ENCODE data around the gene FAN1. TPM values are rescaled to one million over a fixed set of nuclear protein-coding genes. Genes with fewer than 3 reads are reported as not detected.

FAN1 gene
- total RNA-seq, 4 donors from 2014 or later: 11.7 to 19.4 (median 17.6) TPM

GRCh38 chr15:30913761-30914160, 10.0 kb downstream of the FAN1 start:
- intact Hi-C loops (cut with DNase I; ENCODE audit: low total_unique reads): no loop called here
- no peak overlapping the region for H3K4me3 ChIP-seq (ENCODE audit: low read depth, poor library complexity, severe bottlenecking)
- TF ChIP-seq, protein P1, sequence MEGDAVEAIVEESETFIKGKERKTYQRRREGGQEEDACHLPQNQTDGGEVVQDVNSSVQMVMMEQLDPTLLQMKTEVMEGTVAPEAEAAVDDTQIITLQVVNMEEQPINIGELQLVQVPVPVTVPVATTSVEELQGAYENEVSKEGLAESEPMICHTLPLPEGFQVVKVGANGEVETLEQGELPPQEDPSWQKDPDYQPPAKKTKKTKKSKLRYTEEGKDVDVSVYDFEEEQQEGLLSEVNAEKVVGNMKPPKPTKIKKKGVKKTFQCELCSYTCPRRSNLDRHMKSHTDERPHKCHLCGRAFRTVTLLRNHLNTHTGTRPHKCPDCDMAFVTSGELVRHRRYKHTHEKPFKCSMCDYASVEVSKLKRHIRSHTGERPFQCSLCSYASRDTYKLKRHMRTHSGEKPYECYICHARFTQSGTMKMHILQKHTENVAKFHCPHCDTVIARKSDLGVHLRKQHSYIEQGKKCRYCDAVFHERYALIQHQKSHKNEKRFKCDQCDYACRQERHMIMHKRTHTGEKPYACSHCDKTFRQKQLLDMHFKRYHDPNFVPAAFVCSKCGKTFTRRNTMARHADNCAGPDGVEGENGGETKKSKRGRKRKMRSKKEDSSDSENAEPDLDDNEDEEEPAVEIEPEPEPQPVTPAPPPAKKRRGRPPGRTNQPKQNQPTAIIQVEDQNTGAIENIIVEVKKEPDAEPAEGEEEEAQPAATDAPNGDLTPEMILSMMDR (IDR thresholded peaks at IDR 0.05): no peak
- no peak for TF ChIP-seq POLR2A (IDR thresholded peaks at IDR 0.05)
- peak in 1 of 2 donors; percentile 54 for DNase-seq (ENCODE audit: low spot score in 2 of 2)
- WGBS, 2 donors: 95 to 96% methylated on average over 9 of the region's 9 CpGs

DNA sequence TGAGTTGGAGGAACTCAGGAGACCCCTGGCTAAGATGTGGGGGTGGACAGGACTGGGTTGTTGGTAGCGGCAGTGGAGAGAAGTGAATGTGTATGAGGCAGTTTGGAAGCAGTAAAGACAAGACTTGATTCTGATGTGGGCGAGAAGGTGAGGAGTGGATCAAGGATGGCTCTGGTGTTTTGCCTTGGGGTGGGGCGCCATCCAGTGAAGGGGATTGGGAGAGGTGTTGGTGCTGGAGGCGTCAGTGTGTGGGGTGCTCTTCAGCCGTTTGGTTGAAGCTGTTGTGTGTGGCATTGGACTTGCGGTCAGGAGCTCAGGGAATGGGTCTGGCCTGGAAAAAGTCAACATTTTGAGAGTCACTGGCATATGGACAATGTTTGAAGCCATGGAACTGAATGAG, 13.3 kb downstream of the FAN1 start:
- WGBS, 2 donors: 75 to 86% methylated on average over 6 of the region's 6 CpGs
- intact Hi-C loops (cut with DNase I; ENCODE audit: low total_unique reads): no loop called here
- no peak for DNase-seq (ENCODE audit: low spot score in 2 of 2)
- TF ChIP-seq POLR2A (IDR thresholded peaks at IDR 0.05): no peak
- TF ChIP-seq, protein P1 (IDR thresholded peaks at IDR 0.05): no peak
- no peak overlapping the region for H3K4me3 ChIP-seq (ENCODE audit: low read depth, poor library complexity, severe bottlenecking)

GRCh38 chr15:30917675-30918074, 14.0 kb downstream of the FAN1 start:
- intact Hi-C loops (cut with DNase I; ENCODE audit: low total_unique reads): no loop called here
- WGBS, 2 donors: 89 to 91% methylated on average over 1 of the region's 1 CpG
- no peak for TF ChIP-seq POLR2A (IDR thresholded peaks at IDR 0.05)
- TF ChIP-seq, protein P1 (IDR thresholded peaks at IDR 0.05): no peak
- no peak overlapping the region for H3K4me3 ChIP-seq (ENCODE audit: low read depth, poor library complexity, severe bottlenecking)
- no peak for DNase-seq (ENCODE audit: low spot score in 2 of 2)

DNA sequence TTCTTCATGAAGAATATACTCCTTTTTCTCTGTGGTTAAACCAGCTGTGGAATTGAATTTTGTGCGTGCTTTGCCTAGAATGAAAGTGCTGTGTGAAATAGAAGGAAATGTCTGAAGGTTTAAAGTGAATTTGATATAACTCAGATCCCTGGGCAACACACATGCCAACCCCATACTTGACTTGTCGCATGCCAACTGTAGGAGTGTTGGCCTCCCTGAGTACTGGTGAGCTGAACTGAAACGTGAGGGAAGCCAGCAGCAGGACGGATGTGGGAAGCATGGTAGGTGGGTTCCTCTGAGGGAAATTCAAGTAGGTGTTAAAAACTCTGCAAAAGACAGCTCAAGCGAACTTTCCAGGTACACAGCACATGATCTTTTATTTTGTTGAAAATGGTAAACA, 14.7 kb downstream of the FAN1 start:
- H3K4me3 ChIP-seq (ENCODE audit: low read depth, poor library complexity, severe bottlenecking): no peak overlapping the region
- TF ChIP-seq, protein P1 (IDR thresholded peaks at IDR 0.05): no peak
- TF ChIP-seq POLR2A (IDR thresholded peaks at IDR 0.05): no peak
- no peak for DNase-seq (ENCODE audit: low spot score in 2 of 2)
- intact Hi-C loops (cut with DNase I; ENCODE audit: low total_unique reads): no loop called here
- 88 to 91% methylated on average over 5 of the region's 5 CpGs for WGBS, 2 donors

DNA sequence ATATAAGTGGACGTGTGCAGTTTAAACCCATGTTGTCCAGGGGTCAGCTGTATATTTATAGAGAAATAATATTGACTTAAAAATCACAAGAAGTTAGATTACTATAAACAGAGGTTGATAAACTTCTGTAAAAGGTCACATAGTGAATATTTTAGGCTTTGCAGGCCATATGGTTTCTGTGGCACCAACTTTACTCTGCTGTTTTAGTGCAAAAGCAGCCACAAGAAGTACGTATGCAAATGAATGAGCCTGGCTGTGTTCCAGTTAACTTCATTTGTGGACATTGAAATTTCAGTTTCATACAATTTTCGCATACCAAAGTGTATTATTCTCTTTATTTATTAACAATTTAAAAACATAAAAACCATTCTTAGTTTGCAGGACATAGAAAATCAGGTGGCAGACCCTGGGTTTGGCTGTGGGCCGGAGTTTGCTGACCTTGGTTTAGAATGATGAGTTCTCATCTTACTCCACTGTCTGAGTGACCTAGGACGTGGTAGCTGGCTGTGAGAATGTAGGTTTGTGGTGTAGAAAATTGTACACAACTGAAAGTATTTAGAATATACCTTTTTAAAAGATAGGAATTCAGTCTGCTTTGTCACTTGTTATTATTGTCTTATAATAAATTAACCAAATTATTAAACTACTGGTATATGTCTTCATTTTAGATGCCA, 16.3 kb downstream of the FAN1 start:
- DNase-seq (ENCODE audit: low spot score in 2 of 2): no peak
- intact Hi-C loops (cut with DNase I; ENCODE audit: low total_unique reads): no loop called here
- H3K4me3 ChIP-seq (ENCODE audit: low read depth, poor library complexity, severe bottlenecking): no peak overlapping the region
- 91 to 94% methylated on average over 5 of the region's 5 CpGs for WGBS, 2 donors
- TF ChIP-seq, protein P1 (IDR thresholded peaks at IDR 0.05): no peak
- no peak for TF ChIP-seq POLR2A (IDR thresholded peaks at IDR 0.05)

- no peak for DNase-seq (ENCODE audit: low spot score in 2 of 2)
- WGBS, 2 donors: 92 to 93% methylated on average over 4 of the region's 4 CpGs
- H3K4me3 ChIP-seq (ENCODE audit: low read depth, poor library complexity, severe bottlenecking): no peak overlapping the region
- intact Hi-C loops (cut with DNase I; ENCODE audit: low total_unique reads): no loop called here
- TF ChIP-seq POLR2A (IDR thresholded peaks at IDR 0.05): no peak
- TF ChIP-seq, protein P1 (IDR thresholded peaks at IDR 0.05): no peak
Observed at GRCh38 chr15:30921106-30921505, 17.4 kb downstream of the FAN1 start.

Measured in lower leg skin (tissue), 4 donors.